GM12874 (cell line): ENCODE results near the gene NDUFV2.
A peak's percentile ranks its signal among the peaks of the same experiment; 100 is the strongest.

Experiments
- TF ChIP-seq, protein P1 (sequence below): IDR thresholded peaks from 2 replicates; pipeline ENCODE4 v1.5.1; 2011; ENCODE audit warnings: low read depth, mild to moderate bottlenecking, control low read depth, low read length, moderate library complexity; ENCODE audit not compliant: insufficient read depth

The NDUFV2 gene

DNA sequence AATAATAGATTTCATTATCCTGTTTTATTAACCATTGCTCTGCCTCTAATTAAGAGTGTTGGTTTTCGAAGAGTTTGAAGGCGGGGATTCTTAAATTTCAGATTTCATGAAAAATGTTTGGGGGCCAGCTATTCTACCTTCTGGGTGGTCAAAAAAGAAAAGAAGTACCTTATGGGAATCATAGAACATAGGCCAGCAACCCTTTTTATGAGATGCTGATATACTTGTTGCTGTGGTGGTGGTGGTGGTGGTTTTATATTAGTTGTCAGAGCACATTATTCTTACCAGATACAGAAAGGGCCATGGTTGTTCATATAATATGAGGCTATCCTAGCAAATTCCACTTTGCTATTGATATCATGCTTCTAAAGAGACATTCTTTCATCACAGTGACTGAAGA lies 38.5 kb downstream of the NDUFV2 start:
- TF ChIP-seq, protein P1, sequence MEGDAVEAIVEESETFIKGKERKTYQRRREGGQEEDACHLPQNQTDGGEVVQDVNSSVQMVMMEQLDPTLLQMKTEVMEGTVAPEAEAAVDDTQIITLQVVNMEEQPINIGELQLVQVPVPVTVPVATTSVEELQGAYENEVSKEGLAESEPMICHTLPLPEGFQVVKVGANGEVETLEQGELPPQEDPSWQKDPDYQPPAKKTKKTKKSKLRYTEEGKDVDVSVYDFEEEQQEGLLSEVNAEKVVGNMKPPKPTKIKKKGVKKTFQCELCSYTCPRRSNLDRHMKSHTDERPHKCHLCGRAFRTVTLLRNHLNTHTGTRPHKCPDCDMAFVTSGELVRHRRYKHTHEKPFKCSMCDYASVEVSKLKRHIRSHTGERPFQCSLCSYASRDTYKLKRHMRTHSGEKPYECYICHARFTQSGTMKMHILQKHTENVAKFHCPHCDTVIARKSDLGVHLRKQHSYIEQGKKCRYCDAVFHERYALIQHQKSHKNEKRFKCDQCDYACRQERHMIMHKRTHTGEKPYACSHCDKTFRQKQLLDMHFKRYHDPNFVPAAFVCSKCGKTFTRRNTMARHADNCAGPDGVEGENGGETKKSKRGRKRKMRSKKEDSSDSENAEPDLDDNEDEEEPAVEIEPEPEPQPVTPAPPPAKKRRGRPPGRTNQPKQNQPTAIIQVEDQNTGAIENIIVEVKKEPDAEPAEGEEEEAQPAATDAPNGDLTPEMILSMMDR: no peak

DNA sequence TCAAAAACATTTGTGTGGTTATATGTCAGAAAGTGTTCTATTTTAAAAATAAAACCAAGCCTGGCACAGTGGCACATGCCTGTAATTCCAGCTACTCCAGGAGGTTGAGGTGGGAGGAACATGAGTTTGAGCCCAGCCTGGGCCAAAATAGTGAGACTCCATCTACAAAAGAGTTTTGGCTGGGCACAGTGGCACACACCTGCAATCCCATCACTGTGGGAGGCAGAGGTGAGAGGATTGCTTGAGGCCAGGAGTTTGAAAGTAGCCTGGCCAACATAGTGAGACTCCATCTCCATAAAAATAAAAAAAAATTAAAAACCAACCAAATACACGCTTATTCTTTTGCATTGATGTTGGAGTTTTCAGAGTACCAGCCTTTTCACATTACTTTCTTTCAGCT lies 43.7 kb downstream of the NDUFV2 start:
- TF ChIP-seq, protein P1: no peak

DNA sequence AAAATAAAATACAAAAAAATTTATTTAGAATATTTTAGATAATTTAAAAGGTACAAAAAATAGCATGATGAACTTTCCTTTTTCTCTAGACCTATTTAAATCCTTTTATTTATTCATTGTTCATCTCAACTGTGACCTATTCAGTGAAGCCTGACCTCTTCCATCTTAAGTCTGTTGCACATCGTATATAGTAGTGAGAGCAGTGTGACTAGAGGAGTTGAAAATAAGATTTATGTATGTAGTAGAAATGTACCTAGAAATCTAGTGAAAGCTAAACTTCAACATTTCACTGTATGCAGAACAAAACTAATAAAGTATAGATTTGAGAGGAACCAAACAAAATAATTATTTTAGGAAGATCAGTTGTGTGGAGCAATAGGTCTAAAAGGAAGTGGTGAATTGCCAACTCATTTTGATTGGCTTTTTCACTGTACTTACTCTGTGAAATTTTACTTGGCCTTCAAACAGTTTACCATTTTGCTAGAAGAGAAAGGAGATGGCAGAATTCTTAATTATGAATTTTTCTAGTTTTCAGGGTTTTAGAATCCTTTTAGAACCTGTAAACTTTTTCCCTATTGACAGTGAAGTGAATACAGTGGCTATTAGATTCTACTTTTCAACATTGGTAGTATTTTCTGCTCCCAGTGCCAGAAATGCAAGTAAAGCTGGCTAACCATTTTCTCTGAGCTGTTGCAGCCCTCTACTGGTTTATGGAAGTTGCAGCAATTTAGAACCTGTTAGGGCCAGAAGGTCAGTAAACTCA lies 45.1 kb downstream of the NDUFV2 start:
- TF ChIP-seq, protein P1: peak; percentile 61

DNA sequence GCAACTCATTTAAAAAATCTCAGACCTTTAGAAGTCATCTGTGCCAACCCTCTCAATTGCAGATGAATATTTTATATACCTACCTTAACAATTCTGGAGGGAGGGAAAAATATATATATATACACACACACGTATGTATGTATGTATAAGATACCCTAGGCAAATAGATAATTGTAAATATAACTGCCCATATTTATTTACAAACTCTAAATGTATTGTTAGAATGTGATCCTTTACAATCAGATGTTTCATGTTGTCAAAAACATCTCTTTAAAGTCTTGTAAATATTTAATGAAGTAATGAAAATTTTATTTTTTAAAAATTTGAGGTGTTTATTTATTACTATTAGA lies 45.7 kb downstream of the NDUFV2 start:
- TF ChIP-seq, protein P1: no peak

DNA sequence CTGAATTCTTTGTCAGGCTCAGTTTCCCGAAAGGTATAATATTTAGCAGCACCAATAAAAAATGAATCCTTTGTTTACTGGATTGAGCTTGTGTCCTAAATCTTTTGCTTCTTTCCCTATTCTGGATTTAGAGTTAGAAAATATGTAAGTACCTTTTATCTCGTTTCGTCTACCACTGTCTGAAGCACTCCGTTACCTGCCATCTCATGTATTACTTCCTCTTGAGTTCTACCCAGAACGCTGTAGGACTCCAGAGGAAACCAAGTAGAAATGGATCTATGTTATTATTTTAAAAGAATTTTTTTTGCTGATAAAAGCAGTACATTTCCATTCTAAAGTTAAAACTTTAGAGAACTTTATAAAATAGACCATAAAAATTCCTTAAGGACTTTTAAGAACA lies 47.6 kb downstream of the NDUFV2 start:
- TF ChIP-seq, protein P1: no peak

DNA sequence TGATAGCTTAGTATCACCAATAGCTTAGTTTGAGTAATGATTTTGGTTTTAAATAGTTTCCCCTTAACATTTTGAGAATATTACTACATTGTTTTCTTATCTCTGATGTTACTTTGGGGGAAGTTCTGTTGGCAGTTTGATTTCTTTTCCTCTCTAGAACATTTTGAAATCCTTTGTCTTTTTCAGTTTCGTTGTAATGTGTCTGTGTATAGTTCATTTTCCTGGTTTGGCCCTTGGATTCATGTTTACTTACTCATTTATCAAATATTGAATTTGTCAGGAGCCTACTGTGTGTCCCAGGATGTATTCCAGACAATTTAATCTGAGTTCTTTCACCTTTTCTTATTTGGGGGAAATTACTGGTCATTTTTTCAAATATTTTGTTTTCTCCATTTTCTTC lies 50.8 kb downstream of the NDUFV2 start:
- TF ChIP-seq, protein P1: no peak

DNA sequence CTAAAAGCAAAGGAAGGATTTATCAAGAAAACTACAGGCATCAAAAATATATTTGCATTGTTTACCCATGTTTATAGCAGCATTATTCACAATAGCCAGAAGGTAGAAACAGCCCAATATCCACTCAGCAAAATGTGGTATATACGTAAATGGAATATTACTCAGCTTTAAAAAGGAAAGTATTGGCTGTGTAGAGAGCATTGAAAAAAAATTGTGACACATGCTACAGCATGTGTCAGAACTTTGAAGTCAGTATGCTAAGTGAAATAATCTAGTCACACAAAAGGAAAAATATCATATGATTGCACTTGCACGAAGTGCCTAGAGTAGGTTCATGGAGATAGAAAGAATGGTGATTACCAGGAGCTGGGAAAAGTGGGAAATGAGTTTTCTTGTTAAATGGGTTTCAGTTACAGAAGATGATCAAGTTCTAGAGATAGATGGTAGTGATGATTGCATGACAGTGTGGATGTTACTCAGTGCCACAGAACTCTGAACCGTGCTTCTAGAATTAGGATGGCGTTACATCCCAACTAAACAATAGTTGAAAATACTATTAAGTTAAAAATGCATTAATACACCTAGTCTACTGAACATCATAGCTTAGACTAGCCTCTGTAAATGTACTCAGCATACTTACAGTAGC lies 54.2 kb downstream of the NDUFV2 start:
- TF ChIP-seq, protein P1: no peak
